ENCODE results near the gene DDX27.

DDX27 gene

GRCh38 chr20:49291200-49291599 lies 72.0 kb downstream of the DDX27 start:
- DNase-seq (ENCODE audit: low spot score) = no peak

DNA sequence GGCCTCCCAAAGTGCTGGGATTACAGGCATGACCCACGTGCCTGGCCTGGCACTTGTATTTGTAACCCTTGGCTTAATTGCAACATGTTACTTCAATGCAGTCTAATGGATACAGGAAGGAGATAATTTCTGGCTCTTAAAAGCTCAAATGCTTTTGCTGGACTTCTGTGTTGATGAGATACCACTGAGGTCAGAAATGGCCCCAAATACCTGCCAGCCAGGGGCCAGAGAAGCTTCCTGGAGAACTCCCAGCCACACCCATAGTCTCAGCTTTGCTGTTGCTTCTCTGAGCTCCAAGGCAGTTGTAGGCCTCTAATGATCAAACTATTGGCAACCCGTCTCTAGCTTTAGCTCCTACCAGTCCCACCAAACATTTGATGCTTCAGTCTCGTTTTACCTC lies 72.8 kb downstream of the DDX27 start:
- no peak for DNase-seq (ENCODE audit: low spot score)

- no peak for DNase-seq (ENCODE audit: low spot score)
Measured at GRCh38 chr20:49293122-49293521, 73.9 kb downstream of the DDX27 start.
